Ascending aorta (tissue), 2 donors: ENCODE results near the gene TEX29. TPM values are rescaled to one million over a fixed set of nuclear protein-coding genes. Genes with fewer than 3 reads are reported as not detected.

Experiments
- DNase-seq, 2 donors: peaks; one replicate each; pipeline ENCODE4 v3.0.0-alpha.2; 2019; ENCODE audit warnings: low spot score in 2 of 2
- H3K27ac ChIP-seq, 2 donors: fragments of 200-600 bp; sonication (generic); one replicate each; pipeline ENCODE4 v1.5.1; 2016 to 2017; ENCODE audit warnings: mild to moderate bottlenecking in 1 of 2
- H3K27me3 ChIP-seq: fragments of 200-600 bp; sonication (generic); one replicate; pipeline ENCODE4 v1.5.1; 2017
- H3K36me3 ChIP-seq, 2 donors: fragments of 200-600 bp; sonication (generic); one replicate each; pipeline ENCODE4 v1.5.1; 2016
- H3K4me1 ChIP-seq, 2 donors: fragments of 200-600 bp; sonication (generic); one replicate each; pipeline ENCODE4 v1.5.1; 2016 to 2017; ENCODE audit warnings: mild to moderate bottlenecking in 1 of 2
- H3K4me3 ChIP-seq, 2 donors: fragments of 200-600 bp; sonication (generic); one replicate each; pipeline ENCODE4 v1.5.1; 2016 to 2017; ENCODE audit warnings: mild to moderate bottlenecking in 1 of 2
- H3K9me3 ChIP-seq, 2 donors: fragments of 200-600 bp; sonication (generic); one replicate each; pipeline ENCODE4 v1.5.1; 2016
- CTCF ChIP-seq, 3 experiments: fragments of 200-600 bp in 2 of 3; fragments of 450-650 bp in 1 of 3; sonication (generic) in 2 of 3; IDR thresholded peaks; one replicate each; pipeline ENCODE4 v1.5.1; 2016 to 2019; ENCODE audit warnings: antibody characterized with exemption in 3 of 3, mild to moderate bottlenecking in 1 of 3, moderate library complexity in 1 of 3
- intact Hi-C: fragments of 100-400 bp; cut with DNase I; formaldehyde crosslinking; loops from one replicate; pipeline ENCODE4 v1.15.1; 2023
- total RNA-seq: library from RNA; depleted of rRNA; stranded (reverse); fragments of >200 nt; gene quantifications from one replicate; pipeline ENCODE4 v1.1.0, GENCODE V29; 2016

TEX29 gene
- total RNA-seq, 1 donor from 2014 or later = not detected

GRCh38 chr13:111284565-111284964 is 35.9 kb upstream of the TEX29 start:
- Histone ChIP-seq H3K4me1 (peaks cover 7 to 35% of the 10 kb centered on the region in 2 donors), H3K9me3 (no peaks in the 10 kb centered on the region), H3K36me3 (peaks cover 52 to 66% of the 10 kb centered on the region in 2 donors), H3K27ac (peak overlapping the region; percentile 89 to 93), H3K4me3 (no peak overlapping the region), H3K27me3 (no peaks in the 10 kb centered on the region)
- intact Hi-C loops = loop anchor here (5.0 to 10.0 kb wide), 4 partner anchors 217 to 572 kb away; partner anchors contain the start of genes ANKRD10 and ING1
- DNase-seq = no peak
- TF ChIP-seq CTCF (IDR thresholded peaks at IDR 0.05) = no peak

GRCh38 chr13:111286162-111286561 is 34.3 kb upstream of the TEX29 start:
- intact Hi-C loops = loop anchor here (10.0 kb wide), 1 partner anchor 371 kb away; the partner anchor contains the start of gene ANKRD10
- DNase-seq = no peak
- Histone ChIP-seq H3K36me3 (peaks cover 65 to 76% of the 10 kb centered on the region in 2 donors), H3K9me3 (no peaks in the 10 kb centered on the region), H3K4me3 (no peak overlapping the region), H3K27me3 (no peaks in the 10 kb centered on the region), H3K27ac (no peak overlapping the region), H3K4me1 (peaks cover 0 to 28% of the 10 kb centered on the region in 2 donors)
- no peak for TF ChIP-seq CTCF (IDR thresholded peaks at IDR 0.05)

GRCh38 chr13:111286749-111287148 is 33.7 kb upstream of the TEX29 start:
- Histone ChIP-seq H3K27ac (no peak overlapping the region), H3K4me3 (no peak overlapping the region), H3K27me3 (no peaks in the 10 kb centered on the region), H3K36me3 (peaks cover 69 to 82% of the 10 kb centered on the region in 2 donors), H3K4me1 (peaks cover 0 to 24% of the 10 kb centered on the region in 2 donors), H3K9me3 (no peaks in the 10 kb centered on the region)
- intact Hi-C loops = loop anchor here (10.0 kb wide), 1 partner anchor 372 kb away; the partner anchor contains the start of gene ANKRD10
- no peak for DNase-seq
- TF ChIP-seq CTCF (IDR thresholded peaks at IDR 0.05) = no peak

- no peak for TF ChIP-seq CTCF (IDR thresholded peaks at IDR 0.05)
- Histone ChIP-seq H3K9me3 (no peaks in the 10 kb centered on the region), H3K27ac (no peak overlapping the region), H3K4me1 (peaks cover 0 to 20% of the 10 kb centered on the region in 2 donors), H3K36me3 (peaks cover 73 to 87% of the 10 kb centered on the region in 2 donors), H3K4me3 (no peak overlapping the region), H3K27me3 (no peaks in the 10 kb centered on the region)
- DNase-seq = no peak
- intact Hi-C loops = loop anchor here (10.0 kb wide), 1 partner anchor 372 kb away; the partner anchor contains the start of gene ANKRD10
These were observed 33.2 kb upstream of the TEX29 start for GRCh38 chr13:111287201-111287600.

- Histone ChIP-seq H3K27ac (no peak overlapping the region), H3K9me3 (no peaks in the 10 kb centered on the region), H3K4me1 (peaks cover 0 to 9% of the 10 kb centered on the region in 2 donors), H3K36me3 (peaks cover 76 to 91% of the 10 kb centered on the region in 2 donors), H3K27me3 (no peaks in the 10 kb centered on the region), H3K4me3 (no peak overlapping the region)
- no peak for TF ChIP-seq CTCF (IDR thresholded peaks at IDR 0.05)
- intact Hi-C loops = loop anchor here (10.0 kb wide), 1 partner anchor 373 kb away; the partner anchor contains the start of gene ANKRD10
- DNase-seq = no peak
These were observed 32.2 kb upstream of the TEX29 start for GRCh38 chr13:111288276-111288675.
